Liver (tissue), 9 donors: ENCODE data around the gene CUX1. TPM values are rescaled to one million over a fixed set of nuclear protein-coding genes. Genes with fewer than 3 reads are reported as not detected.

Experiments used
- DNase-seq: peaks from one replicate; pipeline ENCODE4 v3.0.0-alpha.2; 2017; ENCODE audit warnings: low spot score
- H3K27ac ChIP-seq, 2 donors: one replicate each; pipeline ENCODE4 v1.7.0; 2013; ENCODE audit warnings: inconsistent platforms in 2 of 2, low read length in 2 of 2, control low read depth in 1 of 2, low read depth in 1 of 2, mild to moderate bottlenecking in 1 of 2
- H3K27me3 ChIP-seq, 4 donors: one replicate each; pipeline versions ENCODE4 v1.6.1 to v1.7.0; 2013; ENCODE audit warnings: low read length in 3 of 4, inconsistent platforms in 1 of 4, mild to moderate bottlenecking in 1 of 4, moderate library complexity in 1 of 4; ENCODE audit not compliant: control insufficient read depth in 4 of 4, insufficient read depth in 4 of 4
- H3K36me3 ChIP-seq, 4 donors: one replicate each; pipeline versions ENCODE4 v1.6.1 to v1.7.0; 2013; ENCODE audit warnings: low read length in 3 of 4, mild to moderate bottlenecking in 3 of 4, low read depth in 1 of 4, moderate library complexity in 1 of 4; ENCODE audit not compliant: control insufficient read depth in 4 of 4, insufficient read depth in 3 of 4
- H3K4me1 ChIP-seq, 4 donors: one replicate each; pipeline versions ENCODE4 v1.6.1 to v1.7.0; 2013; ENCODE audit warnings: low read length in 3 of 4, mild to moderate bottlenecking in 3 of 4, moderate library complexity in 1 of 4; ENCODE audit not compliant: control insufficient read depth in 4 of 4, insufficient read depth in 4 of 4
- H3K4me3 ChIP-seq, 3 donors: one replicate each; pipeline versions ENCODE4 v1.6.1 to v1.7.0; 2013; ENCODE audit warnings: low read length in 3 of 3, control low read depth in 1 of 3, low read depth in 1 of 3, mild to moderate bottlenecking in 1 of 3
- H3K9ac ChIP-seq, 2 donors: one replicate each; pipeline ENCODE4 v1.7.0; 2013; ENCODE audit warnings: low read length in 2 of 2, mild to moderate bottlenecking in 2 of 2, moderate library complexity in 2 of 2, control low read depth in 1 of 2, low read depth in 1 of 2
- H3K9me3 ChIP-seq, 4 donors: one replicate each; pipeline versions ENCODE4 v1.6.1 to v1.7.0; 2013; ENCODE audit warnings: low read length in 3 of 4; ENCODE audit not compliant: control insufficient read depth in 4 of 4
- EGR1 ChIP-seq, 2 donors: IDR thresholded peaks; 2 replicates each; pipeline ENCODE4 v1.6.1; 2016 to 2018; ENCODE audit warnings: antibody characterized with exemption in 2 of 2, low read depth in 2 of 2
- FOXA1 ChIP-seq: IDR thresholded peaks from 2 replicates; pipeline ENCODE4 v1.6.1; 2016; ENCODE audit warnings: antibody characterized with exemption
- FOXA2 ChIP-seq: IDR thresholded peaks from 2 replicates; pipeline ENCODE4 v1.6.1; 2016; ENCODE audit warnings: antibody characterized with exemption
- HNF4A ChIP-seq, 2 donors: conservative IDR thresholded peaks; 2 replicates each; pipeline ENCODE4 v1.6.1; 2016; ENCODE audit warnings: antibody characterized with exemption in 2 of 2, mild to moderate bottlenecking in 2 of 2
- HNF4G ChIP-seq: IDR thresholded peaks from 2 replicates; pipeline ENCODE4 v1.6.1; 2016; ENCODE audit warnings: antibody characterized with exemption
- JUND ChIP-seq, 2 donors: IDR thresholded peaks; 2 replicates each; pipeline ENCODE4 v1.6.1; 2016; ENCODE audit warnings: antibody characterized with exemption in 2 of 2
- MAX ChIP-seq: IDR thresholded peaks from 2 replicates; pipeline ENCODE4 v1.6.1; 2016; ENCODE audit warnings: antibody characterized with exemption
- NR2F2 ChIP-seq: IDR thresholded peaks from 2 replicates; pipeline ENCODE4 v1.6.1; 2016; ENCODE audit warnings: antibody characterized with exemption
- RAD21 ChIP-seq, 2 donors: IDR thresholded peaks; 2 replicates each; pipeline ENCODE4 v1.6.1; 2016; ENCODE audit warnings: antibody characterized with exemption in 2 of 2, mild to moderate bottlenecking in 2 of 2
- RXRA ChIP-seq, 2 donors: IDR thresholded peaks; 2 replicates each; pipeline ENCODE4 v1.6.1; 2017 to 2018; ENCODE audit warnings: antibody characterized with exemption in 2 of 2, mild to moderate bottlenecking in 1 of 2
- SP1 ChIP-seq: IDR thresholded peaks from 2 replicates; pipeline ENCODE4 v1.6.1; 2018; ENCODE audit warnings: antibody characterized with exemption, mild to moderate bottlenecking
- TAF1 ChIP-seq: conservative IDR thresholded peaks from 2 replicates; pipeline ENCODE4 v1.6.1; 2016; ENCODE audit warnings: antibody characterized with exemption, mild to moderate bottlenecking
- YY1 ChIP-seq: IDR thresholded peaks from 2 replicates; pipeline ENCODE4 v1.6.1; 2016; ENCODE audit warnings: antibody characterized with exemption, mild to moderate bottlenecking
- ZBTB33 ChIP-seq: IDR thresholded peaks from 2 replicates; pipeline ENCODE4 v1.6.1; 2016; ENCODE audit warnings: antibody characterized with exemption
- WGBS: extraction: QIAGEN DNeasy Blood & Tissue Kit; methylation state at CpG from one replicate; pipeline ENCODE4 v1.1.7; 2013; 5-methylcytosine and 5-hydroxymethylcytosine counted together
- polyA plus RNA-seq, 2 donors: library from polyadenylated mRNA; stranded (reverse) in 1 of 2; unstranded in 1 of 2; fragments of 200-250 nt in 1 of 2; fragments of >200 nt in 1 of 2; fragmentation: Nextera tagmentation in 1 of 2; extraction: Ambion mirVana in 1 of 2; gene quantifications; one replicate each; pipeline versions ENCODE4 v1.2.1 to v1.2.3, GENCODE V29; 2013 to 2015
- total RNA-seq, 2 donors: library from RNA; depleted of rRNA; stranded (reverse); fragments of >200 nt; gene quantifications; one replicate each; pipeline ENCODE4 v1.2.3, GENCODE V29; 2014
- TF ChIP-seq, protein P1 (sequence below): IDR thresholded peaks from 2 replicates; pipeline ENCODE4 v1.6.1; 2016; ENCODE audit warnings: antibody characterized with exemption
- TF ChIP-seq, protein P2 (sequence below): fragments of 150-350 bp; IDR thresholded peaks from 2 replicates; pipeline ENCODE4 v1.5.1; 2017; ENCODE audit warnings: improper control_type of control experiment, low read depth, low read length; ENCODE audit not compliant: missing input control
- TF ChIP-seq, protein P3 (sequence below): IDR thresholded peaks from 2 replicates; pipeline ENCODE4 v1.6.1; 2016; ENCODE audit warnings: antibody characterized with exemption, mild to moderate bottlenecking
- donor health status: healthy.
- donor health status: healthy.
- donor health status: healthy.
- donor health status: healthy.
- donor health status: healthy.

Gene CUX1
- total and polyA plus RNA-seq, 4 donors, result 18.6 to 40.6 (median 21.4) TPM

GRCh38 chr7:102055181-102055976 is 238.0 kb downstream of the CUX1 start:
- no peak for DNase-seq
- no peak overlapping the region for H3K4me3 ChIP-seq
- 93% methylated on average over 2 of the region's 2 CpGs for whole genome bisulfite sequencing
- no peak overlapping the region for H3K27ac ChIP-seq
- H3K36me3 ChIP-seq, result no peaks in the 10 kb centered on the region
- H3K9me3 ChIP-seq, result peaks cover 0 to 4% (median 0%) of the 10 kb centered on the region in 4 donors
- no peaks in the 10 kb centered on the region for H3K27me3 ChIP-seq
- no peaks in the 10 kb centered on the region for H3K4me1 ChIP-seq
- TF ChIP-seq TAF1 (no peak), RAD21 (IDR thresholded peaks at IDR 0.05) (no peak), MAX (no peak), JUND (IDR thresholded peaks at IDR 0.05) (no peak), NR2F2 (no peak), RXRA (IDR thresholded peaks at IDR 0.05) (no peak), ZBTB33 (no peak), FOXA2 (no peak), SP1 (no peak), HNF4A (conservative IDR thresholded peaks at IDR 0.05) (no peak), HNF4G (no peak), FOXA1 (no peak), EGR1 (IDR thresholded peaks at IDR 0.05; ENCODE audit: low read depth in 2 of 2) (no peak), YY1 (no peak)
- TF ChIP-seq, protein P1, sequence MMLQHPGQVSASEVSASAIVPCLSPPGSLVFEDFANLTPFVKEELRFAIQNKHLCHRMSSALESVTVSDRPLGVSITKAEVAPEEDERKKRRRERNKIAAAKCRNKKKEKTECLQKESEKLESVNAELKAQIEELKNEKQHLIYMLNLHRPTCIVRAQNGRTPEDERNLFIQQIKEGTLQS, result no peak
- TF ChIP-seq, protein P2, sequence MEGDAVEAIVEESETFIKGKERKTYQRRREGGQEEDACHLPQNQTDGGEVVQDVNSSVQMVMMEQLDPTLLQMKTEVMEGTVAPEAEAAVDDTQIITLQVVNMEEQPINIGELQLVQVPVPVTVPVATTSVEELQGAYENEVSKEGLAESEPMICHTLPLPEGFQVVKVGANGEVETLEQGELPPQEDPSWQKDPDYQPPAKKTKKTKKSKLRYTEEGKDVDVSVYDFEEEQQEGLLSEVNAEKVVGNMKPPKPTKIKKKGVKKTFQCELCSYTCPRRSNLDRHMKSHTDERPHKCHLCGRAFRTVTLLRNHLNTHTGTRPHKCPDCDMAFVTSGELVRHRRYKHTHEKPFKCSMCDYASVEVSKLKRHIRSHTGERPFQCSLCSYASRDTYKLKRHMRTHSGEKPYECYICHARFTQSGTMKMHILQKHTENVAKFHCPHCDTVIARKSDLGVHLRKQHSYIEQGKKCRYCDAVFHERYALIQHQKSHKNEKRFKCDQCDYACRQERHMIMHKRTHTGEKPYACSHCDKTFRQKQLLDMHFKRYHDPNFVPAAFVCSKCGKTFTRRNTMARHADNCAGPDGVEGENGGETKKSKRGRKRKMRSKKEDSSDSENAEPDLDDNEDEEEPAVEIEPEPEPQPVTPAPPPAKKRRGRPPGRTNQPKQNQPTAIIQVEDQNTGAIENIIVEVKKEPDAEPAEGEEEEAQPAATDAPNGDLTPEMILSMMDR, result no peak
- TF ChIP-seq, protein P3, sequence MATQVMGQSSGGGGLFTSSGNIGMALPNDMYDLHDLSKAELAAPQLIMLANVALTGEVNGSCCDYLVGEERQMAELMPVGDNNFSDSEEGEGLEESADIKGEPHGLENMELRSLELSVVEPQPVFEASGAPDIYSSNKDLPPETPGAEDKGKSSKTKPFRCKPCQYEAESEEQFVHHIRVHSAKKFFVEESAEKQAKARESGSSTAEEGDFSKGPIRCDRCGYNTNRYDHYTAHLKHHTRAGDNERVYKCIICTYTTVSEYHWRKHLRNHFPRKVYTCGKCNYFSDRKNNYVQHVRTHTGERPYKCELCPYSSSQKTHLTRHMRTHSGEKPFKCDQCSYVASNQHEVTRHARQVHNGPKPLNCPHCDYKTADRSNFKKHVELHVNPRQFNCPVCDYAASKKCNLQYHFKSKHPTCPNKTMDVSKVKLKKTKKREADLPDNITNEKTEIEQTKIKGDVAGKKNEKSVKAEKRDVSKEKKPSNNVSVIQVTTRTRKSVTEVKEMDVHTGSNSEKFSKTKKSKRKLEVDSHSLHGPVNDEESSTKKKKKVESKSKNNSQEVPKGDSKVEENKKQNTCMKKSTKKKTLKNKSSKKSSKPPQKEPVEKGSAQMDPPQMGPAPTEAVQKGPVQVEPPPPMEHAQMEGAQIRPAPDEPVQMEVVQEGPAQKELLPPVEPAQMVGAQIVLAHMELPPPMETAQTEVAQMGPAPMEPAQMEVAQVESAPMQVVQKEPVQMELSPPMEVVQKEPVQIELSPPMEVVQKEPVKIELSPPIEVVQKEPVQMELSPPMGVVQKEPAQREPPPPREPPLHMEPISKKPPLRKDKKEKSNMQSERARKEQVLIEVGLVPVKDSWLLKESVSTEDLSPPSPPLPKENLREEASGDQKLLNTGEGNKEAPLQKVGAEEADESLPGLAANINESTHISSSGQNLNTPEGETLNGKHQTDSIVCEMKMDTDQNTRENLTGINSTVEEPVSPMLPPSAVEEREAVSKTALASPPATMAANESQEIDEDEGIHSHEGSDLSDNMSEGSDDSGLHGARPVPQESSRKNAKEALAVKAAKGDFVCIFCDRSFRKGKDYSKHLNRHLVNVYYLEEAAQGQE, result no peak
- no peak overlapping the region for H3K9ac ChIP-seq
